Measurements from ENCODE around the gene CLDN11. TPM values are rescaled to one million over a fixed set of nuclear protein-coding genes. Genes with fewer than 3 reads are reported as not detected.

The CLDN11 gene
- total and polyA plus RNA-seq, 4 donors: 0.36 to 11.9 (median 3.3) TPM

GRCh38 chr3:170437176-170437575, 18.5 kb downstream of the CLDN11 start:
- Histone ChIP-seq H3K4me3 (ENCODE audit: low read length in 2 of 2) (no peak overlapping the region), H3K9me3 (ENCODE audit: control insufficient read depth, low read length) (no peaks in the 10 kb centered on the region), H3K4me1 (ENCODE audit: control insufficient read depth in 1 of 2, insufficient read depth in 2 of 2, low read length in 2 of 2) (no peaks in the 10 kb centered on the region), H3K27me3 (ENCODE audit: control insufficient read depth in 1 of 2, insufficient read depth in 2 of 2, low read length in 1 of 2) (no peaks in the 10 kb centered on the region), H3K27ac (ENCODE audit: low read depth in 1 of 2, low read length in 2 of 2) (no peak overlapping the region), H3K36me3 (ENCODE audit: control insufficient read depth in 1 of 2, insufficient read depth in 2 of 2, low read length in 1 of 2) (no peaks in the 10 kb centered on the region)
- intact Hi-C loops (cut with DNase I): no loop called here
- no peak for ATAC-seq (ENCODE audit: low FRiP score)
- DNase-seq: no peak
- 85 to 87% methylated on average over 4 of the region's 4 CpGs for WGBS, 2 donors

GRCh38 chr3:170437696-170438407, 19.2 kb downstream of the CLDN11 start:
- DNase-seq (no peak), ATAC-seq (ENCODE audit: low FRiP score) (no peak)
- WGBS, 2 donors: 76 to 78% methylated on average over 10 of the region's 10 CpGs
- Histone ChIP-seq H3K9me3 (ENCODE audit: control insufficient read depth, low read length) (no peaks in the 10 kb centered on the region), H3K4me3 (ENCODE audit: low read length in 2 of 2) (no peak overlapping the region), H3K36me3 (ENCODE audit: control insufficient read depth in 1 of 2, insufficient read depth in 2 of 2, low read length in 1 of 2) (no peaks in the 10 kb centered on the region), H3K4me1 (ENCODE audit: control insufficient read depth in 1 of 2, insufficient read depth in 2 of 2, low read length in 2 of 2) (no peaks in the 10 kb centered on the region), H3K27me3 (ENCODE audit: control insufficient read depth in 1 of 2, insufficient read depth in 2 of 2, low read length in 1 of 2) (no peaks in the 10 kb centered on the region), H3K27ac (ENCODE audit: low read depth in 1 of 2, low read length in 2 of 2) (no peak overlapping the region)
- intact Hi-C loops (cut with DNase I): no loop called here

- Histone ChIP-seq H3K9me3 (ENCODE audit: control insufficient read depth, low read length) (no peaks in the 10 kb centered on the region), H3K27ac (ENCODE audit: low read depth in 1 of 2, low read length in 2 of 2) (no peak overlapping the region), H3K27me3 (ENCODE audit: control insufficient read depth in 1 of 2, insufficient read depth in 2 of 2, low read length in 1 of 2) (peaks cover 0 to 2% of the 10 kb centered on the region in 2 donors), H3K4me3 (ENCODE audit: low read length in 2 of 2) (no peak overlapping the region), H3K4me1 (ENCODE audit: control insufficient read depth in 1 of 2, insufficient read depth in 2 of 2, low read length in 2 of 2) (no peaks in the 10 kb centered on the region), H3K36me3 (ENCODE audit: control insufficient read depth in 1 of 2, insufficient read depth in 2 of 2, low read length in 1 of 2) (no peaks in the 10 kb centered on the region)
- WGBS, 2 donors: 95 to 98% methylated on average over 1 of the region's 1 CpG
- intact Hi-C loops (cut with DNase I): no loop called here
- ATAC-seq (ENCODE audit: low FRiP score) (no peak), DNase-seq (no peak)
Measured at GRCh38 chr3:170438836-170439235, 20.2 kb downstream of the CLDN11 start.

- DNase-seq (no peak), ATAC-seq (ENCODE audit: low FRiP score) (no peak)
- intact Hi-C loops (cut with DNase I): no loop called here
- Histone ChIP-seq H3K4me1 (ENCODE audit: control insufficient read depth in 1 of 2, insufficient read depth in 2 of 2, low read length in 2 of 2) (no peaks in the 10 kb centered on the region), H3K27ac (ENCODE audit: low read depth in 1 of 2, low read length in 2 of 2) (no peak overlapping the region), H3K4me3 (ENCODE audit: low read length in 2 of 2) (no peak overlapping the region), H3K9me3 (ENCODE audit: control insufficient read depth, low read length) (no peaks in the 10 kb centered on the region), H3K27me3 (ENCODE audit: control insufficient read depth in 1 of 2, insufficient read depth in 2 of 2, low read length in 1 of 2) (peaks cover 0 to 2% of the 10 kb centered on the region in 2 donors), H3K36me3 (ENCODE audit: control insufficient read depth in 1 of 2, insufficient read depth in 2 of 2, low read length in 1 of 2) (no peaks in the 10 kb centered on the region)
- 95% methylated on average over 2 of the region's 2 CpGs for WGBS, 2 donors
Measured at GRCh38 chr3:170440344-170440743, 21.7 kb downstream of the CLDN11 start.

GRCh38 chr3:170441412-170441811, 22.7 kb downstream of the CLDN11 start:
- DNase-seq (no peak), ATAC-seq (ENCODE audit: low FRiP score) (no peak)
- Histone ChIP-seq H3K4me1 (ENCODE audit: control insufficient read depth in 1 of 2, insufficient read depth in 2 of 2, low read length in 2 of 2) (no peaks in the 10 kb centered on the region), H3K4me3 (ENCODE audit: low read length in 2 of 2) (no peak overlapping the region), H3K27me3 (ENCODE audit: control insufficient read depth in 1 of 2, insufficient read depth in 2 of 2, low read length in 1 of 2) (peaks cover 0 to 2% of the 10 kb centered on the region in 2 donors), H3K36me3 (ENCODE audit: control insufficient read depth in 1 of 2, insufficient read depth in 2 of 2, low read length in 1 of 2) (no peaks in the 10 kb centered on the region), H3K9me3 (ENCODE audit: control insufficient read depth, low read length) (no peaks in the 10 kb centered on the region), H3K27ac (ENCODE audit: low read depth in 1 of 2, low read length in 2 of 2) (no peak overlapping the region)
- intact Hi-C loops (cut with DNase I): no loop called here
- WGBS, 2 donors: 92 to 95% methylated on average over 4 of the region's 4 CpGs

- no peaks in the 10 kb centered on the region for H3K36me3 ChIP-seq (ENCODE audit: control insufficient read depth in 1 of 2, insufficient read depth in 2 of 2, low read length in 1 of 2)
- no peaks in the 10 kb centered on the region for H3K9me3 ChIP-seq (ENCODE audit: control insufficient read depth, low read length)
- H3K27ac ChIP-seq (ENCODE audit: low read depth in 1 of 2, low read length in 2 of 2): no peak overlapping the region
- no peak for DNase-seq
- intact Hi-C loops (cut with DNase I): no loop called here
- H3K27me3 ChIP-seq (ENCODE audit: control insufficient read depth in 1 of 2, insufficient read depth in 2 of 2, low read length in 1 of 2): peaks cover 0 to 2% of the 10 kb centered on the region in 2 donors
- no peak for ATAC-seq (ENCODE audit: low FRiP score)
- H3K4me1 ChIP-seq (ENCODE audit: control insufficient read depth in 1 of 2, insufficient read depth in 2 of 2, low read length in 2 of 2): no peaks in the 10 kb centered on the region
- H3K4me3 ChIP-seq (ENCODE audit: low read length in 2 of 2): no peak overlapping the region
Measured at GRCh38 chr3:170442947-170443346, 24.3 kb downstream of the CLDN11 start.

GRCh38 chr3:170443457-170443856, 24.8 kb downstream of the CLDN11 start:
- ATAC-seq (ENCODE audit: low FRiP score): no peak
- intact Hi-C loops (cut with DNase I): no loop called here
- H3K36me3 ChIP-seq (ENCODE audit: control insufficient read depth in 1 of 2, insufficient read depth in 2 of 2, low read length in 1 of 2): no peaks in the 10 kb centered on the region
- H3K4me1 ChIP-seq (ENCODE audit: control insufficient read depth in 1 of 2, insufficient read depth in 2 of 2, low read length in 2 of 2): no peaks in the 10 kb centered on the region
- no peak overlapping the region for H3K27ac ChIP-seq (ENCODE audit: low read depth in 1 of 2, low read length in 2 of 2)
- no peak for DNase-seq
- H3K27me3 ChIP-seq (ENCODE audit: control insufficient read depth in 1 of 2, insufficient read depth in 2 of 2, low read length in 1 of 2): peaks cover 0 to 2% of the 10 kb centered on the region in 2 donors
- H3K9me3 ChIP-seq (ENCODE audit: control insufficient read depth, low read length): no peaks in the 10 kb centered on the region
- no peak overlapping the region for H3K4me3 ChIP-seq (ENCODE audit: low read length in 2 of 2)

GRCh38 chr3:170448584-170448983, 29.9 kb downstream of the CLDN11 start:
- Histone ChIP-seq H3K27me3 (ENCODE audit: control insufficient read depth in 1 of 2, insufficient read depth in 2 of 2, low read length in 1 of 2) (no peaks in the 10 kb centered on the region), H3K36me3 (ENCODE audit: control insufficient read depth in 1 of 2, insufficient read depth in 2 of 2, low read length in 1 of 2) (no peaks in the 10 kb centered on the region), H3K27ac (ENCODE audit: low read depth in 1 of 2, low read length in 2 of 2) (no peak overlapping the region), H3K4me1 (ENCODE audit: control insufficient read depth in 1 of 2, insufficient read depth in 2 of 2, low read length in 2 of 2) (no peaks in the 10 kb centered on the region), H3K9me3 (ENCODE audit: control insufficient read depth, low read length) (no peaks in the 10 kb centered on the region), H3K4me3 (ENCODE audit: low read length in 2 of 2) (no peak overlapping the region)
- intact Hi-C loops (cut with DNase I): no loop called here
- DNase-seq (no peak), ATAC-seq (ENCODE audit: low FRiP score) (peak; percentile 38)
- WGBS, 2 donors: 74 to 76% methylated on average over 3 of the region's 3 CpGs

GRCh38 chr3:170450039-170450438, 31.4 kb downstream of the CLDN11 start:
- Histone ChIP-seq H3K27me3 (ENCODE audit: control insufficient read depth in 1 of 2, insufficient read depth in 2 of 2, low read length in 1 of 2) (no peaks in the 10 kb centered on the region), H3K27ac (ENCODE audit: low read depth in 1 of 2, low read length in 2 of 2) (no peak overlapping the region), H3K36me3 (ENCODE audit: control insufficient read depth in 1 of 2, insufficient read depth in 2 of 2, low read length in 1 of 2) (no peaks in the 10 kb centered on the region), H3K4me1 (ENCODE audit: control insufficient read depth in 1 of 2, insufficient read depth in 2 of 2, low read length in 2 of 2) (no peaks in the 10 kb centered on the region), H3K9me3 (ENCODE audit: control insufficient read depth, low read length) (no peaks in the 10 kb centered on the region), H3K4me3 (ENCODE audit: low read length in 2 of 2) (no peak overlapping the region)
- intact Hi-C loops (cut with DNase I): no loop called here
- DNase-seq (no peak), ATAC-seq (ENCODE audit: low FRiP score) (no peak)
- 95 to 96% methylated on average over 2 of the region's 2 CpGs for WGBS, 2 donors

Measured in aorta (tissue), 5 donors.